WERI-Rb-1 (cell line): ENCODE results near the gene SPATA20.

ENCODE experiments used
- DNase-seq: peaks from one replicate; pipeline ENCODE4 v3.0.0-alpha.2; 2020
- H3K27ac ChIP-seq: fragments of 250-450 bp; sonication (Bioruptor Pico); 2 replicates; pipeline ENCODE4 v1.5.1; 2020; ENCODE audit warnings: mild to moderate bottlenecking, moderate library complexity
- H3K27me3 ChIP-seq: fragments of 250-450 bp; sonication (Bioruptor Pico); 2 replicates; pipeline ENCODE4 v1.5.1; 2021; ENCODE audit warnings: mild to moderate bottlenecking, low read depth, moderate library complexity; ENCODE audit not compliant: insufficient read depth, severe bottlenecking
- H3K36me3 ChIP-seq: fragments of 250-450 bp; sonication (Bioruptor Pico); 2 replicates; pipeline ENCODE4 v1.5.1; 2020; ENCODE audit warnings: mild to moderate bottlenecking, moderate library complexity
- H3K4me3 ChIP-seq: 2 replicates; pipeline ENCODE4 v1.5.1; 2011; ENCODE audit warnings: low read depth, mild to moderate bottlenecking, control low read depth, low read length
- H3K9me3 ChIP-seq: fragments of 250-450 bp; sonication (Bioruptor Pico); 2 replicates; pipeline ENCODE4 v1.5.1; 2021; ENCODE audit warnings: mild to moderate bottlenecking, moderate library complexity; ENCODE audit not compliant: severe bottlenecking
- TF ChIP-seq, protein P1 (sequence below): IDR thresholded peaks from 2 replicates; pipeline ENCODE4 v1.5.1; 2011; ENCODE audit warnings: low read depth, mild to moderate bottlenecking, control low read depth, inconsistent platforms, low read length

The SPATA20 gene

DNA sequence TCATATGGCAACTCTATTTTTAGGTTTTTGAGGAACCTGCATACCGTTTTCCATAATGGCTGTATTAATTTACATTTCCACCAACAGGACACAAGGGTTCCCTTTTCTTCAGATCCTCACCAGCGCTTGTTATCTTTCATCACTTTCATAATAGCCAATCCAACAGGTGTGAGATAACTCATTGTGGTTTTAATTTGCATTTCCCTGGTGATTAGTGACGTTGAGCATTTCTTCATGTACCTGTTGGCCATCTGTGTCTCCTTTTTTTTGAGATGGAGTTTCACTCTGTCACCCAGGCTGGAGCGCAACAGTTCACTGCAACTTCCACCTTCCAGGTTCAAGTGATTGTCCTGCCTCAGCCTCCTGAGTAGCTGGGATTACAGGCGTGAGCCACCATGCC, 51.5 kb downstream of the SPATA20 start:
- no peak for DNase-seq
- no peak overlapping the region for H3K27ac ChIP-seq
- TF ChIP-seq, protein P1, sequence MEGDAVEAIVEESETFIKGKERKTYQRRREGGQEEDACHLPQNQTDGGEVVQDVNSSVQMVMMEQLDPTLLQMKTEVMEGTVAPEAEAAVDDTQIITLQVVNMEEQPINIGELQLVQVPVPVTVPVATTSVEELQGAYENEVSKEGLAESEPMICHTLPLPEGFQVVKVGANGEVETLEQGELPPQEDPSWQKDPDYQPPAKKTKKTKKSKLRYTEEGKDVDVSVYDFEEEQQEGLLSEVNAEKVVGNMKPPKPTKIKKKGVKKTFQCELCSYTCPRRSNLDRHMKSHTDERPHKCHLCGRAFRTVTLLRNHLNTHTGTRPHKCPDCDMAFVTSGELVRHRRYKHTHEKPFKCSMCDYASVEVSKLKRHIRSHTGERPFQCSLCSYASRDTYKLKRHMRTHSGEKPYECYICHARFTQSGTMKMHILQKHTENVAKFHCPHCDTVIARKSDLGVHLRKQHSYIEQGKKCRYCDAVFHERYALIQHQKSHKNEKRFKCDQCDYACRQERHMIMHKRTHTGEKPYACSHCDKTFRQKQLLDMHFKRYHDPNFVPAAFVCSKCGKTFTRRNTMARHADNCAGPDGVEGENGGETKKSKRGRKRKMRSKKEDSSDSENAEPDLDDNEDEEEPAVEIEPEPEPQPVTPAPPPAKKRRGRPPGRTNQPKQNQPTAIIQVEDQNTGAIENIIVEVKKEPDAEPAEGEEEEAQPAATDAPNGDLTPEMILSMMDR: no peak
- peaks cover 97% of the 10 kb centered on the region for H3K36me3 ChIP-seq
- no peak overlapping the region for H3K4me3 ChIP-seq
- H3K9me3 ChIP-seq: no peaks in the 10 kb centered on the region
- H3K27me3 ChIP-seq: no peaks in the 10 kb centered on the region

DNA sequence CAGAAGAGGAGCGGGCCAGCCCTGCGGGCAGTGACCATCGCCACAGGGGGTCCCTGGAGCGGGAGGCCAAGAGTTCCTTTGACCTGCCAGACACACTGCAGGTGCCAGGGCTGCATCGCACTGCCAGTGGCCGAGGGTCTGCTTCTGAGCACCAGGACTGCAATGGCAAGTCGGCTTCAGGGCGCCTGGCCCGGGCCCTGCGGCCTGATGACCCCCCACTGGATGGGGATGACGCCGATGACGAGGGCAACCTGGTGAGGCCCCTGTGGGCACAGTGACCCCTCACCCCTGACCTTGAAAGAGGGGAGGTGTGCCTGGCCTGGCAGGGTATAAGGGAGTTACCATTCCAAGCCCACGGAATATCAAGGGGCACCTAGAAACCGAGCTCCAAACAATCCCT, 52.6 kb downstream of the SPATA20 start:
- H3K27ac ChIP-seq: no peak overlapping the region
- TF ChIP-seq, protein P1: no peak
- H3K36me3 ChIP-seq: peaks cover 98% of the 10 kb centered on the region
- no peaks in the 10 kb centered on the region for H3K27me3 ChIP-seq
- DNase-seq: no peak
- H3K9me3 ChIP-seq: no peaks in the 10 kb centered on the region
- no peak overlapping the region for H3K4me3 ChIP-seq

- Histone ChIP-seq H3K27me3 (no peaks in the 10 kb centered on the region), H3K4me3 (no peak overlapping the region), H3K27ac (peak overlapping the region; percentile 1), H3K9me3 (no peaks in the 10 kb centered on the region), H3K36me3 (peaks cover 96% of the 10 kb centered on the region)
- DNase-seq: no peak
- TF ChIP-seq, protein P1: no peak
Measured at GRCh38 chr17:50601823-50602375, 54.9 kb downstream of the SPATA20 start.

- no peak for DNase-seq
- TF ChIP-seq, protein P1: no peak
- no peak overlapping the region for H3K4me3 ChIP-seq
- peaks cover 96% of the 10 kb centered on the region for H3K36me3 ChIP-seq
- H3K27ac ChIP-seq: peak overlapping the region; percentile 1; the same call in 1 of the 2 replicates
- no peaks in the 10 kb centered on the region for H3K27me3 ChIP-seq
- no peaks in the 10 kb centered on the region for H3K9me3 ChIP-seq
Measured at GRCh38 chr17:50602836-50603235, 55.9 kb downstream of the SPATA20 start.

GRCh38 chr17:50603340-50603739, 56.4 kb downstream of the SPATA20 start:
- peaks cover 95% of the 10 kb centered on the region for H3K36me3 ChIP-seq
- H3K4me3 ChIP-seq: no peak overlapping the region
- TF ChIP-seq, protein P1: peak; percentile 84
- DNase-seq: peak; percentile 65
- no peaks in the 10 kb centered on the region for H3K9me3 ChIP-seq
- H3K27ac ChIP-seq: no peak overlapping the region
- H3K27me3 ChIP-seq: no peaks in the 10 kb centered on the region

- H3K27me3 ChIP-seq: no peaks in the 10 kb centered on the region
- no peak overlapping the region for H3K27ac ChIP-seq
- H3K9me3 ChIP-seq: no peaks in the 10 kb centered on the region
- TF ChIP-seq, protein P1: no peak
- H3K36me3 ChIP-seq: peaks cover 83% of the 10 kb centered on the region
- no peak for DNase-seq
- H3K4me3 ChIP-seq: no peak overlapping the region
Measured at GRCh38 chr17:50604513-50604912, 57.5 kb downstream of the SPATA20 start.
